Small intestine (tissue), 7 donors: Measurements from ENCODE around the gene TAP1. TPM values are rescaled to one million over a fixed set of nuclear protein-coding genes. Genes with fewer than 3 reads are reported as not detected.
"Not testable (repeated sequence)": the region's sequence is repeated elsewhere in the genome, so short reads cannot be mapped to it uniquely, and the experiment has no call there.

Experiments used
- DNase-seq, 2 donors: peaks; one replicate each; pipeline versions ENCODE4 v3.0.0 to v3.0.0-alpha.2; 2013
- FAIRE-seq: peaks from 2 replicates; lab custom pipeline; 2012; peaks lifted over from hg19 to GRCh38; lab: Jason Lieb, UNC
- H3K27ac ChIP-seq, 3 donors: one replicate each; pipeline ENCODE4 v1.5.1; 2013; ENCODE audit warnings: low read length in 2 of 3, mild to moderate bottlenecking in 2 of 3, control low read depth in 1 of 3, inconsistent platforms in 1 of 3, low read depth in 1 of 3, moderate library complexity in 1 of 3
- H3K27me3 ChIP-seq, 3 donors: one replicate each; pipeline ENCODE4 v1.6.1; 2013; ENCODE audit warnings: low read length in 3 of 3, inconsistent platforms in 1 of 3; ENCODE audit not compliant: control insufficient read depth in 3 of 3, insufficient read depth in 3 of 3
- H3K36me3 ChIP-seq, 3 donors: one replicate each; pipeline ENCODE4 v1.6.1; 2013; ENCODE audit warnings: low read length in 3 of 3, inconsistent platforms in 1 of 3, low read depth in 1 of 3, mild to moderate bottlenecking in 1 of 3, moderate library complexity in 1 of 3; ENCODE audit not compliant: control insufficient read depth in 3 of 3, insufficient read depth in 2 of 3
- H3K4me1 ChIP-seq, 3 donors: one replicate each; pipeline ENCODE4 v1.6.1; 2013; ENCODE audit warnings: low read length in 2 of 3, inconsistent platforms in 1 of 3, low read depth in 1 of 3, mild to moderate bottlenecking in 1 of 3, moderate library complexity in 1 of 3; ENCODE audit not compliant: control insufficient read depth in 3 of 3, insufficient read depth in 2 of 3
- H3K4me3 ChIP-seq, 3 donors: one replicate each; pipeline ENCODE4 v1.5.1; 2013; ENCODE audit warnings: low read length in 3 of 3, control low read depth in 1 of 3, inconsistent platforms in 1 of 3, low read depth in 1 of 3, mild to moderate bottlenecking in 1 of 3, moderate library complexity in 1 of 3
- H3K9me3 ChIP-seq, 2 donors: one replicate each; pipeline ENCODE4 v1.6.1; 2013; ENCODE audit warnings: low read depth in 1 of 2, low read length in 1 of 2; ENCODE audit not compliant: control insufficient read depth in 2 of 2, insufficient read depth in 1 of 2
- WGBS, 3 donors: extraction: QIAGEN DNeasy Blood & Tissue Kit; methylation state at CpG; one replicate each; pipeline ENCODE4 v1.1.7; 2013; 5-methylcytosine and 5-hydroxymethylcytosine counted together
- polyA plus RNA-seq, 4 donors: library from polyadenylated mRNA; stranded (reverse) in 3 of 4; unstranded in 1 of 4; fragments of 200-250 nt in 3 of 4; fragments of 120-200 nt in 1 of 4; gene quantifications; one replicate each; pipeline versions ENCODE4 v1.2.1 to v1.2.3, GENCODE V29; 2013
- donor health status: healthy with polysubstance abuse.
- donor health status: control.
- donor health status: control.
- donor health status: Bipolar disorder and iron deficiency.
- donor health status: healthy.

TAP1 gene
- polyA plus RNA-seq, 4 donors = 20.2 to 157 (median 92.1) TPM

- FAIRE-seq (no peak), DNase-seq (peak in 1 of 2 donors; percentile 55)
- Histone ChIP-seq H3K4me1 (no peaks in the 10 kb centered on the region), H3K27ac (no peak overlapping the region), H3K9me3 (no peaks in the 10 kb centered on the region), H3K27me3 (peaks cover 0 to 11% (median 0%) of the 10 kb centered on the region in 3 donors), H3K4me3 (no peak overlapping the region), H3K36me3 (no peaks in the 10 kb centered on the region)
- WGBS, 3 donors = 32 to 44% (median 38%) methylated on average over 3 of the region's 3 CpGs
Measured at GRCh38 chr6:32886681-32887383, 33.3 kb upstream of the TAP1 start.

- Histone ChIP-seq H3K4me1 (no peaks in the 10 kb centered on the region), H3K4me3 (no peak overlapping the region), H3K27me3 (peaks cover 0 to 19% (median 0%) of the 10 kb centered on the region in 3 donors), H3K27ac (no peak overlapping the region), H3K9me3 (no peaks in the 10 kb centered on the region), H3K36me3 (no peaks in the 10 kb centered on the region)
- 31 to 45% (median 36%) methylated on average over 4 of the region's 4 CpGs for WGBS, 3 donors
- DNase-seq (peak; percentile 81 to 82), FAIRE-seq (peak; percentile 83)
Measured at GRCh38 chr6:32885698-32886286, 32.3 kb upstream of the TAP1 start.

DNA sequence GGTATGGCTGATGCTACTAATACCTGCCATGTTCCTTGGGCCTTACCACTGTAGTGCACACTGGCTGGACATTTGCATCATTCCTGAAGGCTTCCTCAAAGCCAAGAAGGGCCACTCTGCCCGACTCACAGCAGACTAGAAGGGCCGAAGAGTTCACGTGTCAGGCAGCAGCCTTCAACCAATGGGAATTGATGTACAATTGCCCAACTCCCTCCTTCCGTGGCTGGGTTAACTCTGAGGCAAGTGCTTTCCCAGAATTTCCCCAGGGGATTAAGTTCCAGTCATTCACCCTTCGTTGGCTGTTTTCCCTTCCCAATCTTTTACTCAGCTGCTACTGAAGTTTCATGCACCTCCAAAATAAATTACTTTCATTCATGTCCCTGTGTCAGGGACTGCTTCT lies 30.3 kb upstream of the TAP1 start:
- FAIRE-seq = no peak
- 39 to 59% (median 51%) methylated on average over 5 of the region's 5 CpGs for WGBS, 3 donors
- DNase-seq = no peak

GRCh38 chr6:32882879-32883250 lies 29.4 kb upstream of the TAP1 start:
- DNase-seq (no peak), FAIRE-seq (no peak)
- WGBS, 3 donors = 0 to 35% (median 28%) methylated on average over 1 of the region's 1 CpG
- no peak overlapping the region for H3K4me3 ChIP-seq
- H3K4me1 ChIP-seq = no peaks in the 10 kb centered on the region
- no peaks in the 10 kb centered on the region for H3K9me3 ChIP-seq
- peaks cover 0 to 33% (median 0%) of the 10 kb centered on the region in 3 donors for H3K27me3 ChIP-seq
- no peak overlapping the region for H3K27ac ChIP-seq
- no peaks in the 10 kb centered on the region for H3K36me3 ChIP-seq

More for the DNA sequence above, 30.3 kb upstream of the TAP1 start:
- peaks cover 0 to 33% (median 0%) of the 10 kb centered on the region in 3 donors for H3K27me3 ChIP-seq
- H3K4me1 ChIP-seq = no peaks in the 10 kb centered on the region
- H3K27ac ChIP-seq = no peak overlapping the region
- no peak overlapping the region for H3K4me3 ChIP-seq
- no peaks in the 10 kb centered on the region for H3K36me3 ChIP-seq
- H3K9me3 ChIP-seq = no peaks in the 10 kb centered on the region

GRCh38 chr6:32880962-32881361 lies 27.5 kb upstream of the TAP1 start:
- H3K36me3 ChIP-seq, DNase-seq, FAIRE-seq, H3K9me3 ChIP-seq, H3K4me3 ChIP-seq, H3K27ac ChIP-seq, H3K4me1 ChIP-seq: not testable (repeated sequence)
- 55 to 77% (median 74%) methylated on average over 3 of the region's 3 CpGs for WGBS, 3 donors
- peaks cover 0 to 31% (median 0%) of the 10 kb centered on the region in 3 donors for H3K27me3 ChIP-seq

- 68 to 86% (median 84%) methylated on average over 35 of the region's 35 CpGs for WGBS, 3 donors
- FAIRE-seq = no peak
- peaks cover 0 to 31% (median 0%) of the 10 kb centered on the region in 3 donors for H3K27me3 ChIP-seq
- DNase-seq = no peak
- no peak overlapping the region for H3K4me3 ChIP-seq
- H3K27ac ChIP-seq = no peak overlapping the region
- H3K36me3 ChIP-seq = no peaks in the 10 kb centered on the region
- no peaks in the 10 kb centered on the region for H3K9me3 ChIP-seq
- no peaks in the 10 kb centered on the region for H3K4me1 ChIP-seq
Measured at GRCh38 chr6:32879691-32880090, 26.2 kb upstream of the TAP1 start.

DNA sequence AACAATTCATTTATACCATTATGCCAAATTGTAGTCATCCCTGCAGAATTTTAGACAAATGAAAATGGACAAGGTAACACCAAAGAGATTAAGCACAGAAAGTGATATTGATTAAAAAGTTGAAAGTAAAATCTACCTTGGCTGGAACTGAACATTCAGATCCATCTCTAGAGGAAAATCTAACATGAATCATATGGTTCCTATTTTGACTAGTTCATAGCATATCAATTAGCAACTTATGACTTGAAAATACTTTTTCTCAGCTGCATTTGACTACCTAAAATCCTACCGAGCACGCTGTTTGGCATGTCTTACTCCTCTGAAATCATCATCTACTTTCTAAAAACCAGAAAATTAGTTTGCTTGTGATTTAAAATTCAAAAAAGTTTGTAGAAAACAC lies 23.1 kb upstream of the TAP1 start:
- no peak for DNase-seq
- no peak for FAIRE-seq
- 90 to 94% (median 91%) methylated on average over 2 of the region's 2 CpGs for WGBS, 3 donors
- Histone ChIP-seq H3K4me1 (no peaks in the 10 kb centered on the region), H3K36me3 (no peaks in the 10 kb centered on the region), H3K27me3 (peaks cover 0 to 24% (median 0%) of the 10 kb centered on the region in 3 donors), H3K27ac (no peak overlapping the region), H3K9me3 (no peaks in the 10 kb centered on the region), H3K4me3 (no peak overlapping the region)

DNA sequence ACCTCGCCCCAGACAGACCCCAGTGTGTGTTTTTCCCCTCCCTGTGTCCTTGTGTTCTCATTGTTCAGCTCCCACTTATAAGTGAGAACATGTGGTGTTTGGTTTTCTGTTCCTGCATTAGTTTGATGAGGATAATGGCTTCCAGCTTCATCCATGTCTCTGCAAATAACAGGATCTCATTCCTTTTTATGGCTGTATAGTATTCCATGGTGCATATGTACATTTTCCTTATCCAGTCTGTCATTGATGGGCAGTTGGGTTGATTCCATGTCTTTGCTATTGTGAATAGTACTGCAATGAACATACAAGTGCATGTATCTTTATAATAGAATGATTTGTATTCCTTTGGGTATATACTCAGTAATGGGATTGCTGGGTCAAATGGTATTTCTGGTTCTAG lies 20.4 kb upstream of the TAP1 start:
- H3K36me3 ChIP-seq, H3K27ac ChIP-seq, H3K9me3 ChIP-seq, FAIRE-seq, H3K4me1 ChIP-seq, DNase-seq, H3K4me3 ChIP-seq: not testable (repeated sequence)
- 0 to 50% (median 35%) methylated on average over 1 of the region's 1 CpG for WGBS, 3 donors
- H3K27me3 ChIP-seq = peaks cover 0 to 15% (median 0%) of the 10 kb centered on the region in 3 donors
